GM12878 (cell line): ENCODE data around the gene ANO7. TPM values are rescaled to one million over a fixed set of nuclear protein-coding genes. Genes with fewer than 3 reads are reported as not detected.

Experiments
- ATAC-seq: fragments of 200-7000 bp; cut with Tn5 transposase; 3 replicates; pipeline ENCODE4 v1.9.1; 2020; ENCODE audit warnings: mild to moderate bottlenecking, moderate library complexity
- BruUV-seq: library from RNA; stranded (reverse); fragments of 400-500 nt; replicated peaks from 2 replicates; lab custom pipeline; 2021; lab: Mats Ljungman, UMichigan
- CTCF ChIA-PET: fragments of 300-600 bp; sonication (Branson Sonifier 250); formaldehyde crosslinking; extraction: SDS; loops from one replicate; lab custom pipeline; 2021; ENCODE audit warnings: inconsistent platforms; lab: Yijun Ruan, JAX
- POLR2A ChIA-PET: fragments of 350-600 bp; formaldehyde crosslinking; extraction: SDS; loops from one replicate; lab custom pipeline; 2021; ENCODE audit warnings: inconsistent platforms; lab: Charles Lee
- RAD21 ChIA-PET: fragments of 300-600 bp; sonication (Branson Sonifier 250); formaldehyde crosslinking; loops from one replicate; lab custom pipeline; 2023; ENCODE audit warnings: antibody characterized with exemption; ENCODE audit not compliant: unreplicated experiment; lab: Charles Lee
- SMC1A ChIA-PET: fragments of 300-600 bp; sonication (Branson Sonifier 250); formaldehyde crosslinking; loops from one replicate; lab custom pipeline; 2023; ENCODE audit not compliant: unreplicated experiment, uncharacterized antibody; lab: Charles Lee
- DNase-seq: peaks from one replicate; pipeline ENCODE4 v3.0.0-alpha.2; 2011; ENCODE audit warnings: low read depth, low spot score
- FAIRE-seq: peaks from 3 replicates; lab custom pipeline; 2011; peaks lifted over from hg19 to GRCh38; lab: Jason Lieb, UNC
- H2AFZ ChIP-seq: 2 replicates; pipeline ENCODE4 v1.6.0; 2011; ENCODE audit warnings: low read depth, low read length, control low read depth; ENCODE audit not compliant: control insufficient read depth
- H3K27ac ChIP-seq: 2 replicates; pipeline ENCODE4 v1.5.1; 2011; ENCODE audit warnings: control low read depth; ENCODE audit not compliant: control insufficient read depth, insufficient read depth
- H3K27me3 ChIP-seq, 2 experiments: replicated peaks in 1 of 2; 2 replicates each; pipeline versions ENCODE4 v1.6.0 to v1.6.1; 2011; ENCODE audit warnings: low read length in 1 of 2; ENCODE audit not compliant: control insufficient read depth in 2 of 2, insufficient read depth in 2 of 2
- H3K36me3 ChIP-seq, 2 experiments: 2 replicates each; pipeline ENCODE4 v1.5.1; 2011; ENCODE audit warnings: low read length in 1 of 2; ENCODE audit not compliant: control insufficient read depth in 2 of 2, insufficient read depth in 2 of 2
- H3K4me1 ChIP-seq: 2 replicates; pipeline ENCODE4 v1.6.1; 2011; ENCODE audit warnings: mild to moderate bottlenecking, low read length, moderate library complexity, mixed read lengths; ENCODE audit not compliant: control insufficient read depth, insufficient read depth
- H3K4me2 ChIP-seq: 2 replicates; pipeline ENCODE4 v1.6.0; 2011; ENCODE audit warnings: control low read depth; ENCODE audit not compliant: control insufficient read depth, insufficient read depth
- H3K4me3 ChIP-seq: fragments of 200-600 bp; sonication (generic); 2 replicates; pipeline ENCODE4 v1.5.1; 2016
- H3K79me2 ChIP-seq: 2 replicates; pipeline ENCODE4 v1.6.0; 2011; ENCODE audit warnings: low read length; ENCODE audit not compliant: control insufficient read depth, insufficient read depth
- H3K9ac ChIP-seq: 2 replicates; pipeline ENCODE4 v1.8.0; 2011; ENCODE audit warnings: low read length, control low read depth, mixed read lengths; ENCODE audit not compliant: control insufficient read depth, insufficient read depth
- H3K9me3 ChIP-seq: replicated peaks from 3 replicates; pipeline ENCODE4 v1.5.1; 2011; ENCODE audit warnings: mild to moderate bottlenecking, low read length; ENCODE audit not compliant: control insufficient read depth, insufficient read depth
- H4K20me1 ChIP-seq: 2 replicates; pipeline ENCODE4 v1.6.0; 2011; ENCODE audit not compliant: control insufficient read depth, insufficient read depth
- ATF7 ChIP-seq: fragments of 450-650 bp; IDR thresholded peaks from 2 replicates; pipeline ENCODE4 v1.6.1; 2016; ENCODE audit warnings: low read depth, mild to moderate bottlenecking
- BACH1 ChIP-seq: fragments of 450-650 bp; IDR thresholded peaks from 2 replicates; pipeline ENCODE4 v1.6.1; 2017; ENCODE audit warnings: mild to moderate bottlenecking, borderline replicate concordance
- BHLHE40 ChIP-seq, 2 experiments: fragments of 450-650 bp in 1 of 2; IDR thresholded peaks; 2 replicates each; pipeline ENCODE4 v1.6.1; 2011 to 2017; ENCODE audit warnings: low read depth in 2 of 2, borderline replicate concordance in 1 of 2, improper control_type of control experiment in 1 of 2, low read length in 1 of 2, mild to moderate bottlenecking in 1 of 2
- BMI1 ChIP-seq: fragments of 450-650 bp; IDR thresholded peaks from 2 replicates; pipeline ENCODE4 v1.6.1; 2016; ENCODE audit warnings: mild to moderate bottlenecking, moderate library complexity, borderline replicate concordance
- FOS ChIP-seq: IDR thresholded peaks from 3 replicates; pipeline ENCODE4 v1.6.1; 2011; ENCODE audit warnings: borderline replicate concordance; ENCODE audit not compliant: insufficient read length; ENCODE audit errors: extremely low read depth
- HDAC6 ChIP-seq: fragments of 200-600 bp; sonication (generic); IDR thresholded peaks from one replicate; pipeline ENCODE4 v1.8.0; 2017; ENCODE audit warnings: antibody characterized with exemption; ENCODE audit not compliant: unreplicated experiment
- IRF4 ChIP-seq: IDR thresholded peaks from 2 replicates; pipeline ENCODE4 v1.6.1; 2011; ENCODE audit warnings: low read depth, low read length
- LARP7 ChIP-seq: fragments of 450-650 bp; IDR thresholded peaks from 2 replicates; pipeline ENCODE4 v1.6.1; 2017; ENCODE audit warnings: mild to moderate bottlenecking
- NFIC ChIP-seq: IDR thresholded peaks from 2 replicates; pipeline ENCODE4 v1.6.1; 2012; ENCODE audit warnings: low read depth, mild to moderate bottlenecking, inconsistent platforms, low read length, moderate library complexity
- RCOR1 ChIP-seq: conservative IDR thresholded peaks from 2 replicates; pipeline ENCODE4 v1.6.1; 2012; ENCODE audit warnings: low read depth, low read length, improper control_type of control experiment
- RELA ChIP-seq: fragments of 450-650 bp; IDR thresholded peaks from 2 replicates; pipeline ENCODE4 v1.8.0; 2014; ENCODE audit warnings: borderline replicate concordance; ENCODE audit not compliant: partially characterized antibody
- RFX5 ChIP-seq: IDR thresholded peaks from 2 replicates; pipeline ENCODE4 v1.6.1; 2011; ENCODE audit warnings: low read depth, low read length, improper control_type of control experiment
- SMC3 ChIP-seq: IDR thresholded peaks from 2 replicates; pipeline ENCODE4 v1.6.1; 2011; ENCODE audit warnings: low read length, improper control_type of control experiment, borderline replicate concordance
- SPI1 ChIP-seq: IDR thresholded peaks from 2 replicates; pipeline ENCODE4 v1.6.1; 2011; ENCODE audit warnings: low read depth, mild to moderate bottlenecking, low read length, moderate library complexity, borderline replicate concordance; ENCODE audit not compliant: insufficient read depth
- SREBF1 ChIP-seq: IDR thresholded peaks from 2 replicates; pipeline ENCODE4 v1.6.1; 2012; ENCODE audit warnings: mild to moderate bottlenecking, low read length
- ZBED1 ChIP-seq: IDR thresholded peaks from 2 replicates; pipeline ENCODE4 v1.6.1; 2016; ENCODE audit warnings: borderline replicate concordance
- ZNF24 ChIP-seq: fragments of 450-650 bp; IDR thresholded peaks from 2 replicates; pipeline ENCODE4 v1.6.1; 2017; ENCODE audit warnings: antibody characterized with exemption, mild to moderate bottlenecking
- ZNF274 ChIP-seq: IDR thresholded peaks from one replicate; pipeline ENCODE4 v1.8.0; 2011; ENCODE audit not compliant: insufficient read length, insufficient read depth
- WGBS: methylation state at CpG from one replicate; pipeline ENCODE4 v1.1.6; 2016; ENCODE audit warnings: low lambda C conversion rate; ENCODE audit not compliant: insufficient replicate concordance, insufficient coverage; ENCODE audit errors: missing lambda C conversion rate; 5-methylcytosine and 5-hydroxymethylcytosine counted together
- in situ Hi-C: fragments of 300-500 bp; cut with MboI; formaldehyde crosslinking; loops from 9 replicates; pipeline ENCODE4 v1.14.3; 2018; ENCODE audit warnings: mixed read lengths
- intact Hi-C: fragments of 100-400 bp; cut with micrococcal nuclease; formaldehyde crosslinking; loops from one replicate; pipeline ENCODE4 v1.14.2; 2022; ENCODE audit not compliant: unreplicated experiment
- polyA plus RNA-seq, 11 experiments: library from polyadenylated mRNA; depleted of rRNA in 4 of 11; unstranded in 6 of 11; stranded (reverse) in 5 of 11; fragments of >200 nt; fragmentation: Nextera tagmentation in 4 of 11; fragmentation: Illumina TruSeq in 1 of 11; extraction: Ambion mirVana in 4 of 11; extraction: Trizol in 1 of 11; gene quantifications; 1 replicate in 1 of 11; 2 replicates in 10 of 11; pipeline versions ENCODE4 v1.2.1 to v1.2.3, GENCODE V29; 2011 to 2016; ENCODE audit warnings: inconsistent platforms in 2 of 11, missing spikeins in 2 of 11, low read depth in 1 of 11
- total RNA-seq, 4 experiments: library from RNA; depleted of rRNA in 3 of 4; stranded (reverse); fragments of >200 nt in 3 of 4; fragmentation: Illumina TruSeq in 1 of 4; extraction: Trizol in 1 of 4; gene quantifications; 2 replicates each; pipeline versions ENCODE4 v1.2.1 to v1.2.3, GENCODE V29; 2013 to 2021
- TF ChIP-seq, protein P1 (sequence below): fragments of 450-650 bp; formaldehyde crosslinking; IDR thresholded peaks from 2 replicates; pipeline ENCODE4 v1.5.0; 2022; ENCODE audit warnings: mild to moderate bottlenecking, missing genetic modification characterization

Gene ANO7
- total and polyA plus RNA-seq, 10 of the 15 experiments (the other 5 are each of a cell fraction or from before 2014, with no cell fraction given), result 0.08 to 1.4 (median 0.44) TPM

DNA sequence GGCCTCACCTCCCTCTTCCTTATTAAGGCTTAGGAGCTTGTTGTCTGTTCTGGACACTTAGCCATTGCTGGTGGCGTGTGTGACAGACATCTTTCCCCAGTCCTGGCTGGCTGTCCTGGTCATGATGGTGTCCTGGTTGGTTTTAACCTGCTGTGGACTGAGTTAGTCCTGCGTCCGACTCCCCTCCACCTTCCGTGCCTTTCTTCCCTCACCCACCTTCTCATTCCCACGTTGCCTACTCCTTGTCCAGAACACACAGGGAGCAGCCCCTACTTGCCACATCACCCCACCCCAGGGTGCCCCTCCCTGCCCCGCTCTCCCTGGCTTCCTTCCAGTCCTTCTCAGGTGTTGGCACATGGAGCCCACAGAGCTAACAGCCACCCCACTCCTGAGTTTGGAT is 9.5 kb downstream of the ANO7 start:
- 54% methylated on average over 6 of the region's 6 CpGs for WGBS
- Histone ChIP-seq H3K9ac (no peak overlapping the region), H3K27me3 (no peaks in the 10 kb centered on the region), H3K27ac (no peak overlapping the region), H4K20me1 (no peaks in the 10 kb centered on the region), H3K4me1 (no peaks in the 10 kb centered on the region), H3K36me3 (no peaks in the 10 kb centered on the region), H3K9me3 (no peaks in the 10 kb centered on the region), H3K79me2 (no peaks in the 10 kb centered on the region), H3K4me2 (no peak overlapping the region), H2AFZ (no peak overlapping the region), H3K4me3 (no peak overlapping the region)
- no peak for FAIRE-seq
- RAD21 ChIA-PET, result no interaction called here
- intact Hi-C loops (no loop called here), in situ Hi-C loops (no loop called here)
- SMC1A ChIA-PET, result no interaction called here
- DNase-seq, result no peak
- no TSS peak for BruUV-seq
- CTCF ChIA-PET, result no interaction called here
- no peak for ATAC-seq
- POLR2A ChIA-PET, result no interaction called here
- TF ChIP-seq, protein P1, sequence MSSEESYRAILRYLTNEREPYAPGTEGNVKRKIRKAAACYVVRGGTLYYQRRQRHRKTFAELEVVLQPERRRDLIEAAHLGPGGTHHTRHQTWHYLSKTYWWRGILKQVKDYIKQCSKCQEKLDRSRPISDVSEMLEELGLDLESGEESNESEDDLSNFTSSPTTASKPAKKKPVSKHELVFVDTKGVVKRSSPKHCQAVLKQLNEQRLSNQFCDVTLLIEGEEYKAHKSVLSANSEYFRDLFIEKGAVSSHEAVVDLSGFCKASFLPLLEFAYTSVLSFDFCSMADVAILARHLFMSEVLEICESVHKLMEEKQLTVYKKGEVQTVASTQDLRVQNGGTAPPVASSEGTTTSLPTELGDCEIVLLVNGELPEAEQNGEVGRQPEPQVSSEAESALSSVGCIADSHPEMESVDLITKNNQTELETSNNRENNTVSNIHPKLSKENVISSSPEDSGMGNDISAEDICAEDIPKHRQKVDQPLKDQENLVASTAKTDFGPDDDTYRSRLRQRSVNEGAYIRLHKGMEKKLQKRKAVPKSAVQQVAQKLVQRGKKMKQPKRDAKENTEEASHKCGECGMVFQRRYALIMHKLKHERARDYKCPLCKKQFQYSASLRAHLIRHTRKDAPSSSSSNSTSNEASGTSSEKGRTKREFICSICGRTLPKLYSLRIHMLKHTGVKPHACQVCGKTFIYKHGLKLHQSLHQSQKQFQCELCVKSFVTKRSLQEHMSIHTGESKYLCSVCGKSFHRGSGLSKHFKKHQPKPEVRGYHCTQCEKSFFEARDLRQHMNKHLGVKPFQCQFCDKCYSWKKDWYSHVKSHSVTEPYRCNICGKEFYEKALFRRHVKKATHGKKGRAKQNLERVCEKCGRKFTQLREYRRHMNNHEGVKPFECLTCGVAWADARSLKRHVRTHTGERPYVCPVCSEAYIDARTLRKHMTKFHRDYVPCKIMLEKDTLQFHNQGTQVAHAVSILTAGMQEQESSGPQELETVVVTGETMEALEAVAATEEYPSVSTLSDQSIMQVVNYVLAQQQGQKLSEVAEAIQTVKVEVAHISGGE (CRISPR knock-in tag), result no peak
- TF ChIP-seq RELA (no peak), LARP7 (no peak), BMI1 (no peak), ZBED1 (no peak), RCOR1 (no peak), SREBF1 (no peak), IRF4 (no peak), FOS (no peak), SPI1 (no peak), ZNF274 (no peak), BHLHE40 (IDR thresholded peaks at IDR 0.05; ENCODE audit: borderline replicate concordance in 1 of 2, low read depth in 2 of 2, low read length in 1 of 2) (no peak), HDAC6 (no peak), ATF7 (no peak), ZNF24 (no peak), BACH1 (no peak), RFX5 (no peak), SMC3 (no peak), NFIC (no peak)
